A673 (cell line): Measurements from ENCODE around the gene SLC2A1. TPM values are rescaled to one million over a fixed set of nuclear protein-coding genes. Genes with fewer than 3 reads are reported as not detected.

Experiments used
- BruUV-seq: library from RNA; stranded (reverse); fragments of 400-500 nt; replicated peaks from 2 replicates; lab custom pipeline; 2021; lab: Mats Ljungman, UMichigan
- CTCF ChIA-PET: fragments of 300-600 bp; sonication (Branson Sonifier 250); formaldehyde crosslinking; loops from one replicate; lab custom pipeline; 2022; ENCODE audit warnings: antibody characterized with exemption; lab: Charles Lee
- POLR2A ChIA-PET: fragments of 300-600 bp; sonication (Branson Sonifier 250); formaldehyde crosslinking; loops from one replicate; lab custom pipeline; 2022; ENCODE audit warnings: antibody characterized with exemption; ENCODE audit not compliant: low non-redundant PET; lab: Charles Lee
- DNase-seq: peaks from one replicate; pipeline ENCODE4 v3.0.0-alpha.2; 2015; ENCODE audit warnings: low spot score
- H3K27ac ChIP-seq: fragments of 200-600 bp; sonication (generic); 2 replicates; pipeline ENCODE4 v1.5.1; 2016; ENCODE audit warnings: mixed run types, low read depth, mild to moderate bottlenecking, mixed read lengths, antibody characterized with exemption, low read length; ENCODE audit not compliant: poor library complexity, severe bottlenecking
- H3K27me3 ChIP-seq: fragments of 200-600 bp; sonication (generic); replicated peaks from 2 replicates; pipeline ENCODE4 v1.6.1; 2017; ENCODE audit warnings: mixed run types, low read depth, mild to moderate bottlenecking, mixed read lengths, antibody characterized with exemption, low read length; ENCODE audit not compliant: insufficient read depth, poor library complexity
- H3K36me3 ChIP-seq: fragments of 200-600 bp; sonication (generic); 2 replicates; pipeline ENCODE4 v1.6.1; 2016; ENCODE audit warnings: mixed run types, mild to moderate bottlenecking, mixed read lengths, antibody characterized with exemption, low read length; ENCODE audit not compliant: insufficient read depth, poor library complexity, severe bottlenecking
- H3K4me1 ChIP-seq: fragments of 200-600 bp; sonication (generic); 2 replicates; pipeline ENCODE4 v1.6.1; 2017; ENCODE audit warnings: mixed run types, mild to moderate bottlenecking, mixed read lengths, antibody characterized with exemption, low read length; ENCODE audit not compliant: insufficient read depth, poor library complexity, severe bottlenecking
- H3K4me3 ChIP-seq: fragments of 200-600 bp; sonication (generic); 2 replicates; pipeline ENCODE4 v1.5.1; 2016; ENCODE audit warnings: low read depth, mixed run types, mild to moderate bottlenecking, mixed read lengths, low read length; ENCODE audit not compliant: poor library complexity, severe bottlenecking
- H3K9me3 ChIP-seq: fragments of 200-600 bp; sonication (generic); 2 replicates; pipeline ENCODE4 v1.6.1; 2016; ENCODE audit warnings: mixed run types, low read depth, mild to moderate bottlenecking, mixed read lengths, antibody characterized with exemption, low read length; ENCODE audit not compliant: poor library complexity, severe bottlenecking
- CTCF ChIP-seq: fragments of 300-800, 200-600 bp; sonication (generic); conservative IDR thresholded peaks from 2 replicates; pipeline ENCODE4 v1.5.1; 2017; ENCODE audit warnings: low read depth, mild to moderate bottlenecking, antibody characterized with exemption, low read length, moderate library complexity, mixed read lengths
- EZH2 ChIP-seq: fragments of 200-600 bp; sonication (generic); IDR thresholded peaks from 2 replicates; pipeline ENCODE4 v1.6.1; 2017; ENCODE audit warnings: borderline replicate concordance, low read depth, mild to moderate bottlenecking, mixed read lengths, antibody characterized with exemption, low read length; ENCODE audit not compliant: poor library complexity, severe bottlenecking
- intact Hi-C: fragments of 100-400 bp; cut with micrococcal nuclease; formaldehyde crosslinking; loops from one replicate; pipeline ENCODE4 v1.10.0; 2022; ENCODE audit not compliant: unreplicated experiment
- total RNA-seq: library from RNA; stranded (reverse); gene quantifications from 2 replicates; pipeline ENCODE4 v1.2.3, GENCODE V29; 2021

SLC2A1 gene
- total RNA-seq, 1 experiment from 2014 or later: 36.7 TPM

- ChIA-PET POLR2A (no interaction called here), CTCF (interaction anchor here (0.6 kb wide), 1 partner anchor 482 kb away, joined by 14 read pairs; no protein-coding TSS in a partner anchor)
- no TSS peak for BruUV-seq
- TF ChIP-seq EZH2 (no peak), CTCF (no peak)
- Histone ChIP-seq H3K36me3 (peaks cover 22% of the 10 kb centered on the region), H3K4me3 (no peak overlapping the region), H3K4me1 (peaks cover 3% of the 10 kb centered on the region), H3K9me3 (no peaks in the 10 kb centered on the region), H3K27me3 (no peaks in the 10 kb centered on the region), H3K27ac (no peak overlapping the region)
- intact Hi-C loops: loop anchor here (10.0 kb wide), 1 partner anchor 154 kb away; no protein-coding TSS in a partner anchor
- DNase-seq: no peak
These were observed 29.8 kb downstream of the SLC2A1 start for GRCh38 chr1:42928859-42929258.

- POLR2A ChIA-PET: no interaction called here
- Histone ChIP-seq H3K9me3 (no peaks in the 10 kb centered on the region), H3K27ac (no peak overlapping the region), H3K4me1 (peaks cover 7% of the 10 kb centered on the region), H3K27me3 (no peaks in the 10 kb centered on the region), H3K4me3 (no peak overlapping the region), H3K36me3 (peaks cover 22% of the 10 kb centered on the region)
- no TSS peak for BruUV-seq
- CTCF ChIA-PET: interaction anchor here (0.6 kb wide), 1 partner anchor 482 kb away, joined by 14 read pairs; no protein-coding TSS in a partner anchor
- no peak for DNase-seq
- intact Hi-C loops: loop anchor here (10.0 kb wide), 1 partner anchor 153 kb away; no protein-coding TSS in a partner anchor
- TF ChIP-seq CTCF (no peak), EZH2 (no peak)
These were observed 30.7 kb downstream of the SLC2A1 start for GRCh38 chr1:42927920-42928505.

GRCh38 chr1:42927274-42927841 is 31.3 kb downstream of the SLC2A1 start:
- TF ChIP-seq CTCF: no peak
- no peak for TF ChIP-seq EZH2
- H3K27ac ChIP-seq: no peak overlapping the region
- no peak for DNase-seq
- POLR2A ChIA-PET: no interaction called here
- intact Hi-C loops: loop anchor here (10.0 kb wide), 1 partner anchor 153 kb away; no protein-coding TSS in a partner anchor
- H3K9me3 ChIP-seq: no peaks in the 10 kb centered on the region
- no peaks in the 10 kb centered on the region for H3K27me3 ChIP-seq
- H3K4me1 ChIP-seq: peaks cover 10% of the 10 kb centered on the region
- no peak overlapping the region for H3K4me3 ChIP-seq
- CTCF ChIA-PET: no interaction called here
- peaks cover 22% of the 10 kb centered on the region for H3K36me3 ChIP-seq
- BruUV-seq: no TSS peak
